Left renal pelvis (tissue), 4 donors: ENCODE measurements around the gene HDHD5. TPM values are rescaled to one million over a fixed set of nuclear protein-coding genes. Genes with fewer than 3 reads are reported as not detected.
A peak's percentile ranks its signal among the peaks of the same experiment; 100 is the strongest.

ENCODE experiments used
- DNase-seq, 4 donors: peaks; one replicate each; pipeline ENCODE4 v3.0.0-alpha.2; 2013; ENCODE audit warnings: low read depth in 4 of 4, low spot score in 3 of 4
- polyA plus RNA-seq, 4 donors: library from polyadenylated mRNA; unstranded; fragments of 120-200 nt; gene quantifications; one replicate each; pipeline ENCODE4 v1.2.1, GENCODE V29; 2013; ENCODE audit not compliant: insufficient read length in 4 of 4

HDHD5 gene
- polyA plus RNA-seq, 4 donors: 23.7 to 43.5 (median 33.6) TPM

- peak in 3 of 4 donors; percentile 27 to 52 (median 45) for DNase-seq
These were observed 37.6 kb downstream of the HDHD5 start, which contains the start of gene TMEM121B for GRCh38 chr22:17121233-17122195. Gene TMEM121B (minus strand): TSS chr22:17121360. CDS start chr22:17121127, 233 bp downstream.

GRCh38 chr22:17120711-17121232 lies 38.3 kb downstream of the HDHD5 start:
- DNase-seq: no peak

- DNase-seq: peak in 3 of 4 donors; percentile 31 to 55 (median 43)
These were observed 38.8 kb downstream of the HDHD5 start for GRCh38 chr22:17120281-17120680.

GRCh38 chr22:17119481-17120202 lies 39.4 kb downstream of the HDHD5 start:
- no peak for DNase-seq

GRCh38 chr22:17118342-17118741 lies 40.7 kb downstream of the HDHD5 start:
- DNase-seq: no peak

- no peak for DNase-seq
These were observed 41.2 kb downstream of the HDHD5 start for GRCh38 chr22:17117890-17118289.

GRCh38 chr22:17117400-17117799 lies 41.7 kb downstream of the HDHD5 start:
- DNase-seq: no peak

GRCh38 chr22:17116572-17117330 lies 42.3 kb downstream of the HDHD5 start:
- no peak for DNase-seq

GRCh38 chr22:17115945-17116565 lies 43.0 kb downstream of the HDHD5 start:
- no peak for DNase-seq

- DNase-seq: no peak
These were observed 43.8 kb downstream of the HDHD5 start for GRCh38 chr22:17115236-17115635.

- DNase-seq: no peak
These were observed 44.2 kb downstream of the HDHD5 start for GRCh38 chr22:17114898-17115235.

- no peak for DNase-seq
These were observed 44.7 kb downstream of the HDHD5 start for GRCh38 chr22:17114173-17114897.

- DNase-seq: no peak
These were observed 45.5 kb downstream of the HDHD5 start for GRCh38 chr22:17113600-17113999.

- no peak for DNase-seq
These were observed 46.5 kb downstream of the HDHD5 start for GRCh38 chr22:17112491-17113042.

GRCh38 chr22:17110791-17111550 lies 48.1 kb downstream of the HDHD5 start:
- no peak for DNase-seq

GRCh38 chr22:17109976-17110375 lies 49.1 kb downstream of the HDHD5 start:
- DNase-seq: no peak

GRCh38 chr22:17109113-17109865 lies 49.8 kb downstream of the HDHD5 start:
- DNase-seq: no peak
